DND-41 (cell line): ENCODE measurements around the gene NDUFB7.

Experiments used
- CTCF ChIP-seq: IDR thresholded peaks from 2 replicates; pipeline ENCODE4 v1.5.1; 2012; ENCODE audit warnings: borderline replicate concordance, low read length, moderate library complexity, mild to moderate bottlenecking; ENCODE audit not compliant: poor library complexity, severe bottlenecking; ENCODE audit errors: extremely low read depth
- EZH2 ChIP-seq: IDR thresholded peaks from 3 replicates; pipeline ENCODE4 v1.6.1; 2012; ENCODE audit warnings: borderline replicate concordance, low read depth, mild to moderate bottlenecking, moderate library complexity, low read length, inconsistent platforms; ENCODE audit not compliant: severe bottlenecking

- TF ChIP-seq CTCF = no peak
- no peak for TF ChIP-seq EZH2
Observed at GRCh38 chr19:14526423-14526822, 45.4 kb downstream of the NDUFB7 start.
